Parathyroid adenoma (tissue), 2 donors: ENCODE data around the gene MAG.

Experiments used
- H2AFZ ChIP-seq: fragments of 300-600 bp; sonication (generic); one replicate; pipeline ENCODE4 v1.7.0; 2017; ENCODE audit warnings: antibody characterized with exemption, mild to moderate bottlenecking
- H3K27ac ChIP-seq: fragments of 300-600 bp; sonication (generic); one replicate; pipeline ENCODE4 v1.7.0; 2017
- H3K27me3 ChIP-seq: fragments of 300-600 bp; sonication (generic); one replicate; pipeline ENCODE4 v1.7.0; 2017; ENCODE audit warnings: low read length; ENCODE audit not compliant: control insufficient read depth, insufficient read depth
- H3K36me3 ChIP-seq: fragments of 300-600 bp; sonication (generic); one replicate; pipeline ENCODE4 v1.7.0; 2017; ENCODE audit warnings: low read length; ENCODE audit not compliant: control insufficient read depth, insufficient read depth
- H3K4me1 ChIP-seq: fragments of 300-600 bp; sonication (generic); one replicate; pipeline ENCODE4 v1.7.0; 2017; ENCODE audit warnings: control low read depth
- H3K4me2 ChIP-seq: fragments of 300-600 bp; sonication (generic); one replicate; pipeline ENCODE4 v1.7.0; 2017; ENCODE audit warnings: low read length
- H3K4me3 ChIP-seq: fragments of 300-600 bp; sonication (generic); one replicate; pipeline ENCODE4 v1.7.0; 2017; ENCODE audit warnings: low read depth, low read length
- H3K79me2 ChIP-seq: fragments of 300-600 bp; sonication (generic); one replicate; pipeline ENCODE4 v1.7.0; 2017; ENCODE audit warnings: control low read depth
- H3K9ac ChIP-seq: fragments of 300-600 bp; sonication (generic); one replicate; pipeline ENCODE4 v1.7.0; 2017; ENCODE audit warnings: mild to moderate bottlenecking
- H3K9me3 ChIP-seq: fragments of 300-600 bp; sonication (generic); one replicate; pipeline ENCODE4 v1.7.0; 2017; ENCODE audit warnings: low read length; ENCODE audit not compliant: control insufficient read depth
- TF ChIP-seq, protein P1 (sequence below): fragments of 300-600 bp; sonication (generic); IDR thresholded peaks from one replicate; pipeline ENCODE4 v1.7.0; 2017; ENCODE audit warnings: antibody characterized with exemption, mild to moderate bottlenecking
- donor health status: primary hyperparathyroidism.

MAG gene

DNA sequence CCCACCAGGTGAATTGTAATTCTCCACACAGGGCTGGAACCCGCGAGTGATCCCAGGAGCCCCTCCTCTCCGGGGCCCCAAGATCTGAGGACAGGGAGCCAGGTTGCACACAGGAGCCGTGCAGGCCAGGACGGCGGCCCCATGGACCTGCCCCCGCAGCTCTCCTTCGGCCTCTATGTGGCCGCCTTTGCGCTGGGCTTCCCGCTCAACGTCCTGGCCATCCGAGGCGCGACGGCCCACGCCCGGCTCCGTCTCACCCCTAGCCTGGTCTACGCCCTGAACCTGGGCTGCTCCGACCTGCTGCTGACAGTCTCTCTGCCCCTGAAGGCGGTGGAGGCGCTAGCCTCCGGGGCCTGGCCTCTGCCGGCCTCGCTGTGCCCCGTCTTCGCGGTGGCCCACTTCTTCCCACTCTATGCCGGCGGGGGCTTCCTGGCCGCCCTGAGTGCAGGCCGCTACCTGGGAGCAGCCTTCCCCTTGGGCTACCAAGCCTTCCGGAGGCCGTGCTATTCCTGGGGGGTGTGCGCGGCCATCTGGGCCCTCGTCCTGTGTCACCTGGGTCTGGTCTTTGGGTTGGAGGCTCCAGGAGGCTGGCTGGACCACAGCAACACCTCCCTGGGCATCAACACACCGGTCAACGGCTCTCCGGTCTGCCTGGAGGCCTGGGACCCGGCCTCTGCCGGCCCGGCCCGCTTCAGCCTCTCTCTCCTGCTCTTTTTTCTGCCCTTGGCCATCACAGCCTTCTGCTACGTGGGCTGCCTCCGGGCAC, 59.6 kb downstream of the MAG start:
- H3K27me3 ChIP-seq = no peaks in the 10 kb centered on the region
- H3K4me2 ChIP-seq = no peak overlapping the region
- no peak overlapping the region for H2AFZ ChIP-seq
- H3K9ac ChIP-seq = no peak overlapping the region
- no peaks in the 10 kb centered on the region for H3K79me2 ChIP-seq
- H3K9me3 ChIP-seq = no peaks in the 10 kb centered on the region
- no peak overlapping the region for H3K27ac ChIP-seq
- TF ChIP-seq, protein P1, sequence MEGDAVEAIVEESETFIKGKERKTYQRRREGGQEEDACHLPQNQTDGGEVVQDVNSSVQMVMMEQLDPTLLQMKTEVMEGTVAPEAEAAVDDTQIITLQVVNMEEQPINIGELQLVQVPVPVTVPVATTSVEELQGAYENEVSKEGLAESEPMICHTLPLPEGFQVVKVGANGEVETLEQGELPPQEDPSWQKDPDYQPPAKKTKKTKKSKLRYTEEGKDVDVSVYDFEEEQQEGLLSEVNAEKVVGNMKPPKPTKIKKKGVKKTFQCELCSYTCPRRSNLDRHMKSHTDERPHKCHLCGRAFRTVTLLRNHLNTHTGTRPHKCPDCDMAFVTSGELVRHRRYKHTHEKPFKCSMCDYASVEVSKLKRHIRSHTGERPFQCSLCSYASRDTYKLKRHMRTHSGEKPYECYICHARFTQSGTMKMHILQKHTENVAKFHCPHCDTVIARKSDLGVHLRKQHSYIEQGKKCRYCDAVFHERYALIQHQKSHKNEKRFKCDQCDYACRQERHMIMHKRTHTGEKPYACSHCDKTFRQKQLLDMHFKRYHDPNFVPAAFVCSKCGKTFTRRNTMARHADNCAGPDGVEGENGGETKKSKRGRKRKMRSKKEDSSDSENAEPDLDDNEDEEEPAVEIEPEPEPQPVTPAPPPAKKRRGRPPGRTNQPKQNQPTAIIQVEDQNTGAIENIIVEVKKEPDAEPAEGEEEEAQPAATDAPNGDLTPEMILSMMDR = no peak
- no peaks in the 10 kb centered on the region for H3K36me3 ChIP-seq
- peaks cover 36% of the 10 kb centered on the region for H3K4me1 ChIP-seq
- no peak overlapping the region for H3K4me3 ChIP-seq

DNA sequence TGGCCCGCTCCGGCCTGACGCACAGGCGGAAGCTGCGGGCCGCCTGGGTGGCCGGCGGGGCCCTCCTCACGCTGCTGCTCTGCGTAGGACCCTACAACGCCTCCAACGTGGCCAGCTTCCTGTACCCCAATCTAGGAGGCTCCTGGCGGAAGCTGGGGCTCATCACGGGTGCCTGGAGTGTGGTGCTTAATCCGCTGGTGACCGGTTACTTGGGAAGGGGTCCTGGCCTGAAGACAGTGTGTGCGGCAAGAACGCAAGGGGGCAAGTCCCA, 60.2 kb downstream of the MAG start:
- Histone ChIP-seq H3K27ac (no peak overlapping the region), H3K4me1 (peaks cover 36% of the 10 kb centered on the region), H3K36me3 (no peaks in the 10 kb centered on the region), H3K4me2 (no peak overlapping the region), H3K9me3 (no peaks in the 10 kb centered on the region), H2AFZ (no peak overlapping the region), H3K9ac (no peak overlapping the region), H3K79me2 (no peaks in the 10 kb centered on the region), H3K27me3 (no peaks in the 10 kb centered on the region), H3K4me3 (no peak overlapping the region)
- TF ChIP-seq, protein P1 = no peak

DNA sequence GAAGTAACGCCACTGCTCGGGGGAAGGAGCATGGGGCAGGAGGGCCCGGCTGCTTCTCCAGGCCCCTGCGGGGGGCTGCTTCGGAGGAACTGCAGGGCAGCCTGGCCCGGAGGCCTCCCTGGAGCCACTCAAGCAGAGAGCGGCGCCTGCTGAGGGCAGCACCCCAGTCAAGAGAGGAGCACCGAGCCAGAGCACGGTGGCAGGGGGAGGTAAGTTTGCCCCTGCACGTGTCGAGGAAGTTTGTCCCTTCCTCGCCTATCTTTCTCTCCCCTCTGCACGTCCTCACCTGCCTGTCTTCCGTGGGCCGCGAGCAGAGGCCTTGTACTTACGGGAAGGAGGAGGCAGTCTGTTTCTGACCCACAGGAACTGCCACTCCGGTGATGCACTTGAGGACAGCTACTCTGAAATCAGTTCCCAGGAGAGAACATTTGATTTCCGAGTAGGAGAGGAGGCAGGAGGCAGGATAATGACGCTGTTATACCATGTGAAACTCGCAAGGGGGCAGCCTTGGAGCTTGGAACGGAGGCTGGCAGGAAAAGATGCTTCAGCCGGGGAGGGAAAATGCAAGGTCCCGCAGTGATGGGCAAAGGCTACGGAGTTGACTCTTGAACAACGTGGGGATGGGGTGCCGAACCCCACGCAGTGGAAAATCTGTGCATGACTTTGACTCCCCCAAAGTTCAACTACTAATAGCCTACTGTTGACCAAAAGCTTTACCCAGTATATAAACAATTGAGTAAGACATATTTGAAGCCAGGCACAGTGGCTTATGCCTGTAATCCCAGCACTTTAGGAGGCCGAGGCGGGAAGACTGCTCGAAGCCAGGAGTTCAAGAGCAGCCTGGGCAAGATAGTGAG, 60.7 kb downstream of the MAG start:
- Histone ChIP-seq H3K4me1 (peaks cover 33% of the 10 kb centered on the region), H3K27me3 (no peaks in the 10 kb centered on the region), H3K4me2 (no peak overlapping the region), H3K4me3 (no peak overlapping the region), H3K36me3 (no peaks in the 10 kb centered on the region), H3K27ac (no peak overlapping the region), H2AFZ (peak overlapping the region; percentile 44), H3K9me3 (no peaks in the 10 kb centered on the region), H3K9ac (no peak overlapping the region), H3K79me2 (no peaks in the 10 kb centered on the region)
- TF ChIP-seq, protein P1 = peak; percentile 90

DNA sequence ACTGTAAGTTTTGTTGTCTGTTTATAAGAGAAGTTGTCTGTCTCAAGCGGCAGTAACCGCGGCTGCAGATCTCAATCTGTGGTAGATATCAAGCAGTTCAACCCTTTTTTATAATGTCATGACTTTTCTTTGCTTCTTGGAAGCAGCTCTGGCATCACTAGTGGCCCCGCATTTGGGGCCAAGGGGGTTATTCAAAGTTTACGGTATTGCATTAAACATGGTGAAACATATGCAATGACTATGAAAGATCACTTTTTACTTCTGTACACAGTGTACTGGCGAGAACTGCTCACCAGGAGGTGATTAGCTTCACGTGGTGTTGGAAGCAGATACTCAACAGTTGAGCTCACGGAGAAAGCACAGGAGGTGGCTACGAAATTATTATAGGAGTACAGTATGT, 61.7 kb downstream of the MAG start:
- no peak overlapping the region for H3K27ac ChIP-seq
- H3K4me1 ChIP-seq = peaks cover 25% of the 10 kb centered on the region
- H3K9ac ChIP-seq = no peak overlapping the region
- no peaks in the 10 kb centered on the region for H3K36me3 ChIP-seq
- H3K4me3 ChIP-seq = no peak overlapping the region
- TF ChIP-seq, protein P1 = peak; percentile 22
- peak overlapping the region; percentile 30 for H3K4me2 ChIP-seq
- no peaks in the 10 kb centered on the region for H3K9me3 ChIP-seq
- H3K79me2 ChIP-seq = no peaks in the 10 kb centered on the region
- no peaks in the 10 kb centered on the region for H3K27me3 ChIP-seq
- peak overlapping the region; percentile 18 for H2AFZ ChIP-seq
